Kidney epithelial cell (primary cell): ENCODE results near the gene FDPS. TPM values are rescaled to one million over a fixed set of nuclear protein-coding genes. Genes with fewer than 3 reads are reported as not detected.

Experiments
- DNase-seq: peaks from one replicate; pipeline ENCODE4 v3.0.0-alpha.2; 2010; ENCODE audit warnings: low read depth
- H3K27me3 ChIP-seq: 2 replicates; pipeline ENCODE4 v1.6.0; 2011; ENCODE audit warnings: low read length; ENCODE audit not compliant: control insufficient read depth, insufficient read depth
- H3K36me3 ChIP-seq: 2 replicates; pipeline ENCODE4 v1.5.1; 2011; ENCODE audit warnings: low read length; ENCODE audit not compliant: control insufficient read depth, insufficient read depth
- H3K4me3 ChIP-seq: 2 replicates; pipeline ENCODE4 v1.5.1; 2011; ENCODE audit warnings: low read depth, mild to moderate bottlenecking, control low read depth, low read length
- CTCF ChIP-seq: IDR thresholded peaks from 2 replicates; pipeline ENCODE4 v1.5.1; 2011; ENCODE audit warnings: mild to moderate bottlenecking, moderate library complexity, low read length, control low read depth, inconsistent platforms; ENCODE audit not compliant: insufficient read depth, poor library complexity, severe bottlenecking
- total RNA-seq: library from RNA; depleted of rRNA; stranded (reverse); fragments of >200 nt; gene quantifications from 2 replicates; pipeline ENCODE4 v1.2.3, GENCODE V29; 2015

Gene FDPS
- total RNA-seq, 1 donor from 2014 or later, result 271 TPM

- Histone ChIP-seq H3K4me3 (no peak overlapping the region), H3K27me3 (no peaks in the 10 kb centered on the region), H3K36me3 (no peaks in the 10 kb centered on the region)
- TF ChIP-seq CTCF, result no peak
- no peak for DNase-seq
Observed at GRCh38 chr1:155279268-155279667, 29.4 kb upstream of the FDPS start.

GRCh38 chr1:155282488-155283091, 26.1 kb upstream of the FDPS start:
- no peak overlapping the region for H3K4me3 ChIP-seq
- no peaks in the 10 kb centered on the region for H3K27me3 ChIP-seq
- H3K36me3 ChIP-seq, result no peaks in the 10 kb centered on the region
- no peak for DNase-seq
- TF ChIP-seq CTCF, result no peak

GRCh38 chr1:155284476-155284875, 24.2 kb upstream of the FDPS start:
- Histone ChIP-seq H3K36me3 (no peaks in the 10 kb centered on the region), H3K27me3 (no peaks in the 10 kb centered on the region), H3K4me3 (no peak overlapping the region)
- TF ChIP-seq CTCF, result no peak
- DNase-seq, result no peak

- no peaks in the 10 kb centered on the region for H3K36me3 ChIP-seq
- no peak overlapping the region for H3K4me3 ChIP-seq
- no peak for DNase-seq
- no peak for TF ChIP-seq CTCF
- no peaks in the 10 kb centered on the region for H3K27me3 ChIP-seq
Observed at GRCh38 chr1:155285063-155285462, 23.6 kb upstream of the FDPS start.

GRCh38 chr1:155285631-155286044, 23.0 kb upstream of the FDPS start:
- DNase-seq, result no peak
- TF ChIP-seq CTCF, result no peak

GRCh38 chr1:155286544-155286943, 22.1 kb upstream of the FDPS start:
- Histone ChIP-seq H3K36me3 (no peaks in the 10 kb centered on the region), H3K27me3 (peaks cover 2% of the 10 kb centered on the region), H3K4me3 (no peak overlapping the region)
- DNase-seq, result no peak
- TF ChIP-seq CTCF, result no peak

More at GRCh38 chr1:155285631-155286044, 23.0 kb upstream of the FDPS start:
- Histone ChIP-seq H3K36me3 (no peaks in the 10 kb centered on the region), H3K27me3 (no peaks in the 10 kb centered on the region), H3K4me3 (no peak overlapping the region)
